GM23338 (cell line): ENCODE data around the gene TULP3. TPM values are rescaled to one million over a fixed set of nuclear protein-coding genes. Genes with fewer than 3 reads are reported as not detected.

Source experiments
- ATAC-seq: fragments of 200-7000 bp; cut with Tn5 transposase; 3 replicates; pipeline ENCODE4 v1.9.1; 2020
- DNase-seq: peaks from one replicate; pipeline ENCODE4 v3.0.0-alpha.2; 2015; ENCODE audit warnings: low spot score
- H2AFZ ChIP-seq: fragments of 200-600 bp; sonication (generic); 2 replicates; pipeline ENCODE4 v1.8.0; 2016; ENCODE audit warnings: antibody characterized with exemption, mild to moderate bottlenecking, moderate library complexity
- H3F3A ChIP-seq: fragments of 200-600 bp; sonication (generic); replicated peaks from 2 replicates; pipeline ENCODE4 v1.8.0; 2017; ENCODE audit warnings: antibody characterized with exemption, mixed run types, low read depth
- H3K27ac ChIP-seq: fragments of 200-600 bp; sonication (generic); 2 replicates; pipeline ENCODE4 v1.6.1; 2016; ENCODE audit warnings: low read depth
- H3K27me3 ChIP-seq: fragments of 200-600 bp; sonication (generic); 2 replicates; pipeline ENCODE4 v1.8.0; 2016; ENCODE audit warnings: mild to moderate bottlenecking, mixed run types, moderate library complexity; ENCODE audit not compliant: insufficient read depth
- H3K36me3 ChIP-seq: fragments of 200-600 bp; sonication (generic); 2 replicates; pipeline ENCODE4 v1.8.0; 2016; ENCODE audit warnings: mild to moderate bottlenecking; ENCODE audit not compliant: insufficient read depth
- H3K4me1 ChIP-seq: fragments of 200-600 bp; sonication (generic); 2 replicates; pipeline ENCODE4 v1.8.0; 2016; ENCODE audit warnings: mild to moderate bottlenecking, moderate library complexity; ENCODE audit not compliant: insufficient read depth
- H3K4me2 ChIP-seq: fragments of 200-600 bp; sonication (generic); 2 replicates; pipeline ENCODE4 v1.7.1; 2017; ENCODE audit warnings: mixed run types
- H3K4me3 ChIP-seq: fragments of 200-600 bp; sonication (generic); 2 replicates; pipeline ENCODE4 v1.6.1; 2016; ENCODE audit warnings: mixed run types
- H3K79me2 ChIP-seq: fragments of 200-600 bp; sonication (generic); replicated peaks from 2 replicates; pipeline ENCODE4 v1.8.0; 2017; ENCODE audit warnings: mild to moderate bottlenecking; ENCODE audit not compliant: insufficient read depth
- H3K9me2 ChIP-seq: fragments of 200-600 bp; sonication (generic); 2 replicates; pipeline ENCODE4 v1.8.0; 2017; ENCODE audit not compliant: insufficient read depth
- H4K20me1 ChIP-seq: fragments of 200-600 bp; sonication (generic); replicated peaks from 2 replicates; pipeline ENCODE4 v1.8.0; 2017; ENCODE audit warnings: mild to moderate bottlenecking; ENCODE audit not compliant: insufficient read depth
- H3K27ac Mint-ChIP-seq: 2 replicates; pipeline ENCODE4 v1.8.0; 2020; ENCODE audit warnings: inconsistent platforms, mild to moderate bottlenecking, moderate library complexity, mixed read lengths
- H3K27me3 Mint-ChIP-seq: 3 replicates; pipeline ENCODE4 v1.8.0; 2022; ENCODE audit warnings: low read depth, mild to moderate bottlenecking, moderate library complexity, mixed read lengths, inconsistent platforms; ENCODE audit not compliant: insufficient read depth, poor library complexity
- H3K36me3 Mint-ChIP-seq: 3 replicates; pipeline ENCODE4 v1.8.0; 2021; ENCODE audit warnings: low read depth, mild to moderate bottlenecking, inconsistent platforms, moderate library complexity, mixed read lengths
- H3K4me1 Mint-ChIP-seq: 3 replicates; pipeline ENCODE4 v1.8.0; 2020; ENCODE audit warnings: mild to moderate bottlenecking, inconsistent platforms, mixed read lengths
- H3K4me3 Mint-ChIP-seq: 3 replicates; pipeline ENCODE4 v1.8.0; 2021; ENCODE audit warnings: moderate library complexity, mild to moderate bottlenecking, inconsistent platforms, mixed read lengths
- H3K9me3 Mint-ChIP-seq: 3 replicates; pipeline ENCODE4 v1.8.0; 2020; ENCODE audit warnings: moderate library complexity, mild to moderate bottlenecking, inconsistent platforms, mixed read lengths
- ETS1 ChIP-seq: IDR thresholded peaks from 2 replicates; pipeline ENCODE4 v1.6.1; 2016; ENCODE audit warnings: antibody characterized with exemption
- EZH2 ChIP-seq: fragments of 200-600 bp; sonication (generic); IDR thresholded peaks from one replicate; pipeline ENCODE4 v1.8.0; 2017; ENCODE audit warnings: antibody characterized with exemption, mild to moderate bottlenecking, low read depth; ENCODE audit not compliant: unreplicated experiment
- JUNB ChIP-seq: IDR thresholded peaks from one replicate; pipeline ENCODE4 v1.6.1; 2016; ENCODE audit warnings: antibody characterized with exemption; ENCODE audit not compliant: unreplicated experiment
- POLR2AphosphoS5 ChIP-seq: IDR thresholded peaks from 2 replicates; pipeline ENCODE4 v1.6.1; 2016; ENCODE audit warnings: antibody characterized with exemption, low read depth
- STAT1 ChIP-seq: IDR thresholded peaks from one replicate; pipeline ENCODE4 v1.6.1; 2016; ENCODE audit warnings: antibody characterized with exemption; ENCODE audit not compliant: unreplicated experiment
- ZNF114 ChIP-seq: fragments of 250-450 bp; sonication (Bioruptor Pico); IDR thresholded peaks from 2 replicates; pipeline ENCODE4 v1.5.0; 2020; ENCODE audit warnings: mild to moderate bottlenecking, moderate library complexity
- ZNF331 ChIP-seq: fragments of 250-450 bp; sonication (Bioruptor Pico); IDR thresholded peaks from 2 replicates; pipeline ENCODE4 v1.5.0; 2020; ENCODE audit warnings: low read depth, mild to moderate bottlenecking, moderate library complexity
- polyA plus RNA-seq: library from polyadenylated mRNA; unstranded; fragments of >200 nt; fragmentation: Nextera tagmentation; extraction: Ambion mirVana; gene quantifications from 2 replicates; pipeline ENCODE4 v1.2.1, GENCODE V29; 2016
- total RNA-seq: library from RNA; depleted of rRNA; stranded (reverse); fragments of >200 nt; shearing (Covaris generic); gene quantifications from 2 replicates; pipeline ENCODE4 v1.2.3, GENCODE V29; 2014
- TF ChIP-seq, protein P1 (sequence below): fragments of 250-450 bp; sonication (Bioruptor Pico); IDR thresholded peaks from 2 replicates; pipeline ENCODE4 v1.5.0; 2020; ENCODE audit warnings: mild to moderate bottlenecking, moderate library complexity

Gene TULP3
- total and polyA plus RNA-seq, 2 experiments from 2014 or later: 15.1 to 18.8 TPM

- TF ChIP-seq, protein P1, sequence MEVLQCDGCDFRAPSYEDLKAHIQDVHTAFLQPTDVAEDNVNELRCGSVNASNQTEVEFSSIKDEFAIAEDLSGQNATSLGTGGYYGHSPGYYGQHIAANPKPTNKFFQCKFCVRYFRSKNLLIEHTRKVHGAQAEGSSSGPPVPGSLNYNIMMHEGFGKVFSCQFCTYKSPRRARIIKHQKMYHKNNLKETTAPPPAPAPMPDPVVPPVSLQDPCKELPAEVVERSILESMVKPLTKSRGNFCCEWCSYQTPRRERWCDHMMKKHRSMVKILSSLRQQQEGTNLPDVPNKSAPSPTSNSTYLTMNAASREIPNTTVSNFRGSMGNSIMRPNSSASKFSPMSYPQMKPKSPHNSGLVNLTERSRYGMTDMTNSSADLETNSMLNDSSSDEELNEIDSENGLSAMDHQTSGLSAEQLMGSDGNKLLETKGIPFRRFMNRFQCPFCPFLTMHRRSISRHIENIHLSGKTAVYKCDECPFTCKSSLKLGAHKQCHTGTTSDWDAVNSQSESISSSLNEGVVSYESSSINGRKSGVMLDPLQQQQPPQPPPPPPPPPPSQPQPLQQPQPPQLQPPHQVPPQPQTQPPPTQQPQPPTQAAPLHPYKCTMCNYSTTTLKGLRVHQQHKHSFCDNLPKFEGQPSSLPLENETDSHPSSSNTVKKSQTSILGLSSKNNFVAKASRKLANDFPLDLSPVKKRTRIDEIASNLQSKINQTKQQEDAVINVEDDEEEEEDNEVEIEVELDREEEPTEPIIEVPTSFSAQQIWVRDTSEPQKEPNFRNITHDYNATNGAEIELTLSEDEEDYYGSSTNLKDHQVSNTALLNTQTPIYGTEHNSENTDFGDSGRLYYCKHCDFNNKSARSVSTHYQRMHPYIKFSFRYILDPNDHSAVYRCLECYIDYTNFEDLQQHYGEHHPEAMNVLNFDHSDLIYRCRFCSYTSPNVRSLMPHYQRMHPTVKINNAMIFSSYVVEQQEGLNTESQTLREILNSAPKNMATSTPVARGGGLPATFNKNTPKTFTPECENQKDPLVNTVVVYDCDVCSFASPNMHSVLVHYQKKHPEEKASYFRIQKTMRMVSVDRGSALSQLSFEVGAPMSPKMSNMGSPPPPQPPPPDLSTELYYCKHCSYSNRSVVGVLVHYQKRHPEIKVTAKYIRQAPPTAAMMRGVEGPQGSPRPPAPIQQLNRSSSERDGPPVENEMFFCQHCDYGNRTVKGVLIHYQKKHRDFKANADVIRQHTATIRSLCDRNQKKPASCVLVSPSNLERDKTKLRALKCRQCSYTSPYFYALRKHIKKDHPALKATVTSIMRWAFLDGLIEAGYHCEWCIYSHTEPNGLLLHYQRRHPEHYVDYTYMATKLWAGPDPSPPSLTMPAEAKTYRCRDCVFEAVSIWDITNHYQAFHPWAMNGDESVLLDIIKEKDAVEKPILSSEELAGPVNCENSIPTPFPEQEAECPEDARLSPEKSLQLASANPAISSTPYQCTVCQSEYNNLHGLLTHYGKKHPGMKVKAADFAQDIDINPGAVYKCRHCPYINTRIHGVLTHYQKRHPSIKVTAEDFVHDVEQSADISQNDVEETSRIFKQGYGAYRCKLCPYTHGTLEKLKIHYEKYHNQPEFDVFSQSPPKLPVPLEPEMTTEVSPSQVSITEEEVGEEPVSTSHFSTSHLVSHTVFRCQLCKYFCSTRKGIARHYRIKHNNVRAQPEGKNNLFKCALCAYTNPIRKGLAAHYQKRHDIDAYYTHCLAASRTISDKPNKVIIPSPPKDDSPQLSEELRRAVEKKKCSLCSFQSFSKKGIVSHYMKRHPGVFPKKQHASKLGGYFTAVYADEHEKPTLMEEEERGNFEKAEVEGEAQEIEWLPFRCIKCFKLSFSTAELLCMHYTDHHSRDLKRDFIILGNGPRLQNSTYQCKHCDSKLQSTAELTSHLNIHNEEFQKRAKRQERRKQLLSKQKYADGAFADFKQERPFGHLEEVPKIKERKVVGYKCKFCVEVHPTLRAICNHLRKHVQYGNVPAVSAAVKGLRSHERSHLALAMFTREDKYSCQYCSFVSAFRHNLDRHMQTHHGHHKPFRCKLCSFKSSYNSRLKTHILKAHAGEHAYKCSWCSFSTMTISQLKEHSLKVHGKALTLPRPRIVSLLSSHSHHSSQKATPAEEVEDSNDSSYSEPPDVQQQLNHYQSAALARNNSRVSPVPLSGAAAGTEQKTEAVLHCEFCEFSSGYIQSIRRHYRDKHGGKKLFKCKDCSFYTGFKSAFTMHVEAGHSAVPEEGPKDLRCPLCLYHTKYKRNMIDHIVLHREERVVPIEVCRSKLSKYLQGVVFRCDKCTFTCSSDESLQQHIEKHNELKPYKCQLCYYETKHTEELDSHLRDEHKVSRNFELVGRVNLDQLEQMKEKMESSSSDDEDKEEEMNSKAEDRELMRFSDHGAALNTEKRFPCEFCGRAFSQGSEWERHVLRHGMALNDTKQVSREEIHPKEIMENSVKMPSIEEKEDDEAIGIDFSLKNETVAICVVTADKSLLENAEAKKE (CRISPR knock-in tag): no peak
- TF ChIP-seq POLR2AphosphoS5: no peak; the same call in none of the 2 replicates
Observed at GRCh38 chr12:2857021-2857431, 33.7 kb upstream of the TULP3 start, which contains the start of gene TEX52 (continued).

DNA sequence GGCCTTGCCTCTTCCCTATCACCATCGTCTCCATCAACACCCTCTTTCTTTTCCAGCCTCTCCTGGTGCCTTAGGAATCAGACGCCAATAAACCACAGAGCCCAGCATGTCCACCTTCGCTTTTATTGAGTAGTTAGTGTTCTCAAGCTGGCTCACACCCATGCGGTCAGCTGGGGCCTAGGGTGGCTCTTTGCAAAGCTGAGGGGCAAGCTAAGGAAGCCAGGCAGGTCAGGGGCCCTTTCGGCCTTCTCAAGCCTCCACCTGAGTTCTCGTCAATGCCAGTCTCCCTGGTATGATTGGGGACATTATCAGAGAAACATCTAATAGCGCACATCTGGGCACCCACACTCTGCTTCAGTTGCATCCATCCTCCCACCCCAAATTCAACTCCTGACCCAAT, 33.1 kb upstream of the TULP3 start:
- no peaks in the 10 kb centered on the region for H3K79me2 ChIP-seq
- 0 out of 2 replicates have a peak, but pooled peaks cover 7% of the 10 kb centered on the region for H3F3A ChIP-seq
- Mint-ChIP-seq H3K27me3 (peaks cover 26% of the 10 kb centered on the region), H3K36me3 (peaks cover 44% of the 10 kb centered on the region), H3K9me3 (no peaks in the 10 kb centered on the region), H3K4me1 (peaks cover 18% of the 10 kb centered on the region), H3K27ac (no peak overlapping the region; the same call in 1 of the 2 replicates), H3K4me3 (no peak overlapping the region)
- TF ChIP-seq ZNF114 (CRISPR knock-in tag) (no peak), POLR2AphosphoS5 (no peak), JUNB (no peak), STAT1 (no peak), ZNF331 (CRISPR knock-in tag) (no peak), EZH2 (no peak), ETS1 (no peak)
- TF ChIP-seq, protein P1 (CRISPR knock-in tag): no peak
- ATAC-seq (no peak), DNase-seq (no peak)
- H3K27ac ChIP-seq: no peak overlapping the region
- H3K27me3 ChIP-seq: no peaks in the 10 kb centered on the region
- no peak overlapping the region for H3K4me2 ChIP-seq
- peaks cover 9% of the 10 kb centered on the region; the same call in 1 of the 2 replicates for H4K20me1 ChIP-seq
- peaks cover 22% of the 10 kb centered on the region for H3K36me3 ChIP-seq
- no peaks in the 10 kb centered on the region for H3K9me2 ChIP-seq
- H2AFZ ChIP-seq: no peak overlapping the region
- H3K4me3 ChIP-seq: no peak overlapping the region
- H3K4me1 ChIP-seq: peaks cover 8% of the 10 kb centered on the region; the same call in 1 of the 2 replicates
